Measurements from ENCODE around the gene CRADD.
A peak's percentile ranks its signal among the peaks of the same experiment; 100 is the strongest.

Gene CRADD

DNA sequence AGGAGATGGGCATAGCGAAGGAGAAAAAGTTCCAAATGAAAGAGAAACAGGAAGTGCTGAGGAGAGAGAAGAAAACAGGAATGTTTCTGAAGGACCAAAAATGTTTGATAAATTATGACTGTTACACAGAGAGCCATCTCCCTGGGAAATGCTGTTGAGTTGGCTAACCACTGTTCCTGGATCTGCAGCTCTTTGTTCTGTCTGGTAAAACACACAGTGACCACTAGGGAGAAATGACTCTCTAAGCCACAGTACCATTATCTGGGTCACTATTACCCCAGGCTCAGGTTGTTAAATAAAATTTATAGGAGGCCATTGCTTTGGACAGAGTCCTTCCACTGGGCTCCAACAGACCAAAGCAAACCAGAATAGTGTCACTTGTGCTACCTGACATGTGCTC, 219.3 kb downstream of the CRADD start:
- Histone ChIP-seq H3K4me3 (no peak overlapping the region), H4K20me1 (no peaks in the 10 kb centered on the region), H3K9ac (no peak overlapping the region), H3K4me1 (peaks cover 10 to 24% (median 19%) of the 10 kb centered on the region in 10 experiments), H3K4me2 (no peak overlapping the region), H3K27ac (no peak overlapping the region), H3K36me3 (no peaks in the 10 kb centered on the region), H3K27me3 (no peaks in the 10 kb centered on the region), H3K9me3 (replicated peaks in 1 of 11) (peaks cover 0 to 3% (median under 1%) of the 10 kb centered on the region in 11 experiments; a peak in 10 of 22 replicates)
- no peak for TF ChIP-seq Cebpa-rat (IDR thresholded peaks at IDR 0.05)

- H3K27me3 ChIP-seq, result no peaks in the 10 kb centered on the region
- no peak overlapping the region for H3K4me2 ChIP-seq
- peaks cover 10 to 24% (median 19%) of the 10 kb centered on the region in 10 experiments for H3K4me1 ChIP-seq
- no peak for TF ChIP-seq Cebpa-rat (IDR thresholded peaks at IDR 0.05)
- peaks cover 2 to 8% (median 6%) of the 10 kb centered on the region in 11 experiments for H3K9me3 ChIP-seq (replicated peaks in 1 of 11)
- no peak overlapping the region for H3K9ac ChIP-seq
- no peak overlapping the region for H3K4me3 ChIP-seq
- no peaks in the 10 kb centered on the region for H3K36me3 ChIP-seq
- no peak overlapping the region for H3K27ac ChIP-seq
- H4K20me1 ChIP-seq, result no peaks in the 10 kb centered on the region
These were observed 219.8 kb downstream of the CRADD start for GRCh38 chr12:93896952-93897351.

- no peak overlapping the region for H3K27ac ChIP-seq
- peaks cover 15 to 20% (median 18%) of the 10 kb centered on the region in 11 experiments for H3K9me3 ChIP-seq (replicated peaks in 1 of 11)
- H3K9ac ChIP-seq, result no peak overlapping the region
- no peaks in the 10 kb centered on the region for H4K20me1 ChIP-seq
- H3K4me1 ChIP-seq, result peaks cover 0 to 23% (median 16%) of the 10 kb centered on the region in 10 experiments; a peak in 16 of 20 replicates
- H3K27me3 ChIP-seq, result no peaks in the 10 kb centered on the region
- H3K4me3 ChIP-seq, result no peak overlapping the region
- no peak overlapping the region for H3K4me2 ChIP-seq
- no peak for TF ChIP-seq Cebpa-rat (IDR thresholded peaks at IDR 0.05)
- H3K36me3 ChIP-seq, result 0 out of 22 replicates have a peak, but pooled peaks cover 0 to 4% (median 0%) of the 10 kb centered on the region in 11 experiments
These were observed 224.6 kb downstream of the CRADD start for GRCh38 chr12:93901739-93902138.

DNA sequence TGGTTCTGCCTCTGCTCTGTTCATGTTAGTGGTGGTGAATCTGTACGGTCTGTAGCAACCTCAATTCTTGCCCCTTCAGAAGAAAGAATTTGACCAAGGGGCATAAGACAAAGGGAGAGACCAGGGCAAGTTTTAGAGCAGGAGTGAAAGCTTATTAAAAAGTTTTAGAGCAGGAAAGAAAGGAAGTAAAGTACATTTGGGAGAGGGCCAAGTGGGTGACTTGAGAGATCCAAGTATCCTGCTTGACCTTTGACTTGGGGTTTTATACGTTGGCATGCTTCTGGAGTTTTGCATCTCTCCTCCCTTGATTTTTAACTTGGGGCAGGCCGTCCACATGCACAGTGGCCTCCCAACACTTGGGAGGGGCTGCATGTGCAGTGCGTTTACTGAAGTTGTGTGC, 225.0 kb downstream of the CRADD start:
- Histone ChIP-seq H3K4me2 (0 out of 22 replicates have a peak overlapping the region, but pooled peaks of 2 of the 11 experiments have one; percentile 26 to 60), H3K9ac (no peak overlapping the region), H3K27ac (no peak overlapping the region), H3K36me3 (0 out of 22 replicates have a peak, but pooled peaks cover 0 to 4% (median 0%) of the 10 kb centered on the region in 11 experiments), H3K27me3 (no peaks in the 10 kb centered on the region), H4K20me1 (no peaks in the 10 kb centered on the region), H3K4me3 (no peak overlapping the region), H3K4me1 (peaks cover 0 to 24% (median 21%) of the 10 kb centered on the region in 10 experiments; a peak in 16 of 20 replicates), H3K9me3 (replicated peaks in 1 of 11) (peaks cover 15 to 20% (median 18%) of the 10 kb centered on the region in 11 experiments)
- TF ChIP-seq Cebpa-rat (IDR thresholded peaks at IDR 0.05), result no peak

- H3K4me3 ChIP-seq, result no peak overlapping the region
- H3K36me3 ChIP-seq, result 0 out of 22 replicates have a peak, but pooled peaks cover 0 to 4% (median 0%) of the 10 kb centered on the region in 11 experiments
- no peak overlapping the region for H3K9ac ChIP-seq
- peak overlapping the region in 8 of 11 experiments; percentile 10 to 60 (median 46); a peak in 15 of 22 replicates for H3K4me2 ChIP-seq
- H3K27me3 ChIP-seq, result no peaks in the 10 kb centered on the region
- H4K20me1 ChIP-seq, result no peaks in the 10 kb centered on the region
- peaks cover 15 to 20% (median 18%) of the 10 kb centered on the region in 11 experiments for H3K9me3 ChIP-seq (replicated peaks in 1 of 11)
- H3K4me1 ChIP-seq, result peaks cover 0 to 25% (median 22%) of the 10 kb centered on the region in 10 experiments; a peak in 16 of 20 replicates
- no peak for TF ChIP-seq Cebpa-rat (IDR thresholded peaks at IDR 0.05)
- peak overlapping the region in 1 of 11 experiments; percentile 22; a peak in 1 of 22 replicates for H3K27ac ChIP-seq
These were observed 225.8 kb downstream of the CRADD start for GRCh38 chr12:93902736-93903562.

DNA sequence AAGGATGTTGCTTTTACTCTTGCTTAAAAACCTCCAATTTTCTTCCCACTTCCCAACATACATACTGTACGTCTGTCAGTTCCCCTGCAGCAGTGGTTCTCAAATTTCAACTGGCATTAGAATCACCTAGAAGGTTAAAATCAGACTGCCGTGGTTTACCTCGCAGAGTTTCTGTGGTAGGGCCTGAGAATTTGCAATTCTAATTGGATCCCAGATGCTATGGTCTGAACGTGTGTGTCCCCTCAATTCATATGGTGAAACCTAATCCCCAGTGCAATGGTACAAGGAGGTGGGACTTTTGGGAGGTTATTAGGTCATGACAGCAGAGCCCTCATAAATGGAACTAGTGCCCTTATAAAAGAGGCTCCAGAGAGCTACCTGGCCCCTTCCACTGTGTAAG, 226.9 kb downstream of the CRADD start:
- Histone ChIP-seq H3K36me3 (0 out of 22 replicates have a peak, but pooled peaks cover 0 to 4% (median 0%) of the 10 kb centered on the region in 11 experiments), H3K9me3 (replicated peaks in 1 of 11) (peaks cover 15 to 20% (median 18%) of the 10 kb centered on the region in 11 experiments), H3K4me1 (peaks cover 0 to 25% (median 20%) of the 10 kb centered on the region in 10 experiments; a peak in 15 of 20 replicates), H4K20me1 (no peaks in the 10 kb centered on the region), H3K27ac (peak overlapping the region in 3 of 11 experiments; percentile 9 to 36 (median 31); a peak in 2 of 22 replicates), H3K4me2 (peak overlapping the region in 8 of 11 experiments; percentile 10 to 60 (median 46); a peak in 15 of 22 replicates), H3K4me3 (no peak overlapping the region), H3K9ac (no peak overlapping the region), H3K27me3 (no peaks in the 10 kb centered on the region)
- TF ChIP-seq Cebpa-rat (IDR thresholded peaks at IDR 0.05), result no peak

DNA sequence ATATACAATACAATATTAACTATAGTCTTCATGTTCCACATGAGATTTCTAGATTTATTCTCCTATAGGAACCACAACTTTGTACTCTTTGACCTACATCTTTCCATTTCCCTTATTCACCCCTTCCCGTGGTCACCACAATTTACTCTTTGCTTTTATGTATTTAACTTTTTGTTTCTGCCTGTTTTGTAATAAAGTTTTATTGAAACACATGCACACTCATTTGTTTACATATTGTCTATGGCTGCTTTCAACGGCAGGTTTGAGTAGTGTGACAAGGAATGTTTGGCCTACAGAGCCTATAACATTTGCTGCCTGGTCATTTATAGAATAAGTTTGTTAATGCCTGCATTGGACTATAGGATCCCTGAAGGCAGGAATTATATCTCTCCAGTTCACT, 231.1 kb downstream of the CRADD start:
- no peak for TF ChIP-seq Cebpa-rat (IDR thresholded peaks at IDR 0.05)
- H3K9ac ChIP-seq, result no peak overlapping the region
- H3K4me3 ChIP-seq, result no peak overlapping the region
- no peak overlapping the region for H3K27ac ChIP-seq
- H3K27me3 ChIP-seq, result no peaks in the 10 kb centered on the region
- H3K9me3 ChIP-seq (replicated peaks in 1 of 11), result peaks cover 0 to under 1% (median 0%) of the 10 kb centered on the region in 11 experiments; a peak in 3 of 22 replicates
- H4K20me1 ChIP-seq, result no peaks in the 10 kb centered on the region
- H3K4me2 ChIP-seq, result no peak overlapping the region
- no peaks in the 10 kb centered on the region for H3K36me3 ChIP-seq
- H3K4me1 ChIP-seq, result peaks cover 0 to 19% (median 16%) of the 10 kb centered on the region in 10 experiments; a peak in 15 of 20 replicates

- no peak overlapping the region for H3K4me2 ChIP-seq
- no peaks in the 10 kb centered on the region for H3K9me3 ChIP-seq (replicated peaks in 1 of 11)
- H3K4me1 ChIP-seq, result peaks cover 0 to 11% (median 8%) of the 10 kb centered on the region in 10 experiments; a peak in 14 of 20 replicates
- H3K27me3 ChIP-seq, result no peaks in the 10 kb centered on the region
- no peaks in the 10 kb centered on the region for H4K20me1 ChIP-seq
- H3K9ac ChIP-seq, result no peak overlapping the region
- TF ChIP-seq Cebpa-rat (IDR thresholded peaks at IDR 0.05), result no peak
- H3K4me3 ChIP-seq, result no peak overlapping the region
- H3K27ac ChIP-seq, result no peak overlapping the region
- H3K36me3 ChIP-seq, result no peaks in the 10 kb centered on the region
These were observed 231.8 kb downstream of the CRADD start for GRCh38 chr12:93908846-93909567.

DNA sequence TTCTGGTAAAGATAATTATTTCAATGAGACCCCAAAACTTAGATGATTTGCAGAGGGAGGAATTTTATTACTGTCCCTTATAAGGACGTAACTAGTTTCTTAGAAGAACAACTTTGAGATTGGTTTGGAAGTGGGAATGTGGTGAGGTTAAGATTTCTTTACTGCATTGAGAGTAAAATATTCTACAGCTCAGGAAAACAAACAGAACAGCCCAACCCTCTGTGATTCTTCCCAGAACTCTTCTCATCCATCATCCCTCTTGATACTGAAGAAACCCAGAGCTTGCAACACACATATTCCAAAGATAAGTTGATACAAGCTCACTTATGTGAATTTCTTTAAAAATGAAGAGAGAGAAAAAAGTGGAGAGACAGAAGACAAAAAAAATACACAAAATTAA, 234.2 kb downstream of the CRADD start:
- Histone ChIP-seq H3K9ac (no peak overlapping the region), H3K4me3 (no peak overlapping the region), H3K4me2 (no peak overlapping the region), H3K36me3 (no peaks in the 10 kb centered on the region), H3K27ac (no peak overlapping the region), H3K27me3 (no peaks in the 10 kb centered on the region), H3K9me3 (replicated peaks in 1 of 11) (no peaks in the 10 kb centered on the region), H3K4me1 (peaks cover 0 to 18% (median 13%) of the 10 kb centered on the region in 10 experiments; a peak in 12 of 20 replicates), H4K20me1 (no peaks in the 10 kb centered on the region)
- TF ChIP-seq Cebpa-rat (IDR thresholded peaks at IDR 0.05), result no peak
